NCI-H2107 treated with DMSO at 0.1 percent for 48 hours (cell line): ENCODE data around the gene TACC2.

Source experiments
- DNase-seq: peaks from one replicate; lab custom pipeline; 2025; ENCODE audit not compliant: unreplicated experiment; lab: John Stamatoyannopoulos, UW

TACC2 gene

GRCh38 chr10:122120008-122120744 is 131.2 kb downstream of the TACC2 start:
- no peak for DNase-seq

GRCh38 chr10:122121059-122121458 is 132.1 kb downstream of the TACC2 start:
- no peak for DNase-seq

GRCh38 chr10:122122493-122122892 is 133.5 kb downstream of the TACC2 start:
- no peak for DNase-seq

GRCh38 chr10:122123186-122123585 is 134.2 kb downstream of the TACC2 start:
- no peak for DNase-seq

- DNase-seq: no peak
Observed at GRCh38 chr10:122124342-122124741, 135.4 kb downstream of the TACC2 start.

- DNase-seq: no peak
Observed at GRCh38 chr10:122124808-122125207, 135.8 kb downstream of the TACC2 start.

GRCh38 chr10:122126763-122127659 is 138.0 kb downstream of the TACC2 start:
- DNase-seq: no peak

- DNase-seq: no peak
Observed at GRCh38 chr10:122127943-122128342, 139.0 kb downstream of the TACC2 start.

GRCh38 chr10:122128357-122128756 is 139.4 kb downstream of the TACC2 start:
- DNase-seq: no peak

- no peak for DNase-seq
Observed at GRCh38 chr10:122130474-122131110, 141.6 kb downstream of the TACC2 start.

- DNase-seq: no peak
Observed at GRCh38 chr10:122132331-122132755, 143.4 kb downstream of the TACC2 start.

GRCh38 chr10:122132882-122133565 is 144.1 kb downstream of the TACC2 start:
- no peak for DNase-seq

- no peak for DNase-seq
Observed at GRCh38 chr10:122135251-122136025, 146.5 kb downstream of the TACC2 start.

- no peak for DNase-seq
Observed at GRCh38 chr10:122138831-122139625, 150.1 kb downstream of the TACC2 start.

GRCh38 chr10:122139627-122140170 is 150.7 kb downstream of the TACC2 start:
- DNase-seq: no peak

GRCh38 chr10:122140461-122140902 is 151.5 kb downstream of the TACC2 start:
- DNase-seq: no peak

- DNase-seq: no peak
Observed at GRCh38 chr10:122140941-122141623, 152.1 kb downstream of the TACC2 start.

GRCh38 chr10:122141821-122142640 is 153.1 kb downstream of the TACC2 start:
- no peak for DNase-seq
